Pancreas (tissue), 10 donors: ENCODE measurements around the gene GNPTAB. TPM values are rescaled to one million over a fixed set of nuclear protein-coding genes. Genes with fewer than 3 reads are reported as not detected.
A peak's percentile ranks its signal among the peaks of the same experiment; 100 is the strongest.

Experiments
- ATAC-seq, 4 donors: fragments of 200-7000 bp; cut with Tn5 transposase; one replicate each; pipeline versions ENCODE4 v1.8.0 to v1.9.1; 2020; ENCODE audit warnings: mild to moderate bottlenecking in 4 of 4, moderate library complexity in 4 of 4
- DNase-seq, 6 donors: peaks; one replicate each; pipeline ENCODE4 v3.0.0-alpha.2; 2020
- FAIRE-seq: peaks from 2 replicates; lab custom pipeline; 2012; peaks lifted over from hg19 to GRCh38; lab: Jason Lieb, UNC
- H3K27ac ChIP-seq, 4 donors: fragments of 200-600 bp; sonication (generic); 1 replicate in 3 of 4; 2 replicates in 1 of 4; pipeline versions ENCODE4 v1.5.0 to v1.8.0; 2020
- H3K27me3 ChIP-seq, 4 donors: fragments of 200-600 bp; one replicate each; pipeline ENCODE4 v1.8.0; 2021
- H3K36me3 ChIP-seq, 3 donors: fragments of 200-600 bp; sonication (generic) in 1 of 3; one replicate each; pipeline versions ENCODE4 v1.5.0 to v1.8.0; 2020 to 2021
- H3K4me1 ChIP-seq, 3 donors: fragments of 200-600 bp; one replicate each; pipeline ENCODE4 v1.8.0; 2021
- H3K4me3 ChIP-seq, 4 donors: fragments of 200-600 bp; sonication (generic) in 2 of 4; one replicate each; pipeline versions ENCODE4 v1.5.0 to v1.8.0; 2020 to 2021
- H3K9me3 ChIP-seq, 4 donors: fragments of 200-600 bp; one replicate each; pipeline ENCODE4 v1.8.0; 2021
- CTCF ChIP-seq, 4 donors: fragments of 200-600 bp; sonication (generic) in 3 of 4; IDR thresholded peaks; one replicate each; pipeline versions ENCODE4 v1.5.0 to v1.8.0; 2021; ENCODE audit warnings: antibody characterized with exemption in 4 of 4
- WGBS, 2 donors: extraction: QIAGEN DNeasy Blood & Tissue Kit; methylation state at CpG; one replicate each; pipeline ENCODE4 v1.1.7; 2013; 5-methylcytosine and 5-hydroxymethylcytosine counted together
- intact Hi-C, 3 donors: fragments of 100-400 bp; cut with DNase I; formaldehyde crosslinking; loops; one replicate each; pipeline versions ENCODE4 v1.11.1 to v1.14.2; 2022
- polyA plus RNA-seq, 2 donors: library from polyadenylated mRNA; stranded (reverse); fragments of 200-250 nt; gene quantifications; one replicate each; pipeline ENCODE4 v1.2.3, GENCODE V29; 2013
- total RNA-seq, 6 donors: library from RNA; stranded (reverse); fragmentation: NEBNext Ultra II Directional in 4 of 6; extraction: Animal tissue kit (Norgen Biotek cat#: 25700) in 4 of 6; gene quantifications; one replicate each; pipeline versions ENCODE4 v1.2.1 to v1.2.4, GENCODE V29; 2021 to 2023
- donor health status: healthy with polysubstance abuse.
- donor health status: DM: no; HTN: no; CAD: no; lungs with moderate emphysema.
- donor health status: DM: no; HTN: no; CAD: no.
- donor health status: control.
- donor health status: control.
- donor health status: Bipolar disorder and iron deficiency.
- donor health status: DM: yes; HTN: yes; CAD: no.
- donor health status: DM: no; HTN: no; CAD: no.
- donor health status: DM: no; HTN: no; CAD: no.
- donor health status: DM: yes; HTN: yes; CAD: no.

The GNPTAB gene
- total and polyA plus RNA-seq, 8 donors, result 5.4 to 27.7 (median 12.2) TPM

GRCh38 chr12:101759396-101760047 lies 71.2 kb downstream of the GNPTAB start:
- peak; percentile 63 to 85 (median 72) for ATAC-seq

GRCh38 chr12:101750152-101750551 lies 80.6 kb downstream of the GNPTAB start:
- FAIRE-seq (no peak), ATAC-seq (no peak), DNase-seq (no peak)
- Histone ChIP-seq H3K27ac (no peak overlapping the region), H3K4me3 (no peak overlapping the region), H3K27me3 (no peaks in the 10 kb centered on the region), H3K36me3 (peaks cover 0 to 5% (median 0%) of the 10 kb centered on the region in 3 donors), H3K4me1 (peaks cover 4 to 21% (median 5%) of the 10 kb centered on the region in 3 donors), H3K9me3 (no peaks in the 10 kb centered on the region)
- 94 to 95% methylated on average over 4 of the region's 4 CpGs for WGBS, 2 donors
- no peak for TF ChIP-seq CTCF (IDR thresholded peaks at IDR 0.05)
- intact Hi-C loops, result no loop called here

More at GRCh38 chr12:101759396-101760047, 71.2 kb downstream of the GNPTAB start:
- Histone ChIP-seq H3K4me3 (no peak overlapping the region), H3K9me3 (no peaks in the 10 kb centered on the region), H3K27me3 (no peaks in the 10 kb centered on the region), H3K36me3 (no peaks in the 10 kb centered on the region), H3K27ac (no peak overlapping the region), H3K4me1 (no peaks in the 10 kb centered on the region)
- intact Hi-C loops, result no loop called here
- TF ChIP-seq CTCF (IDR thresholded peaks at IDR 0.05), result peak; percentile 44 to 71 (median 54)
- 56 to 59% methylated on average over 5 of the region's 5 CpGs for WGBS, 2 donors
- FAIRE-seq (peak; percentile 60), DNase-seq (no peak)

GRCh38 chr12:101749657-101750056 lies 81.1 kb downstream of the GNPTAB start:
- intact Hi-C loops, result no loop called here
- DNase-seq (no peak), ATAC-seq (peak in 1 of 4 donors; percentile 16), FAIRE-seq (no peak)
- H3K36me3 ChIP-seq, result peaks cover 0 to 5% (median 0%) of the 10 kb centered on the region in 3 donors
- H3K27ac ChIP-seq, result no peak overlapping the region
- TF ChIP-seq CTCF (IDR thresholded peaks at IDR 0.05), result no peak
- WGBS, 2 donors, result 68 to 69% methylated on average over 4 of the region's 4 CpGs
- peaks cover 4 to 21% (median 5%) of the 10 kb centered on the region in 3 donors for H3K4me1 ChIP-seq
- H3K9me3 ChIP-seq, result no peaks in the 10 kb centered on the region
- no peak overlapping the region for H3K4me3 ChIP-seq
- no peaks in the 10 kb centered on the region for H3K27me3 ChIP-seq

GRCh38 chr12:101748907-101749306 lies 81.9 kb downstream of the GNPTAB start:
- FAIRE-seq, result no peak
- no peak for DNase-seq
- H3K27me3 ChIP-seq, result no peaks in the 10 kb centered on the region
- H3K27ac ChIP-seq, result no peak overlapping the region
- no peaks in the 10 kb centered on the region for H3K9me3 ChIP-seq
- TF ChIP-seq CTCF (IDR thresholded peaks at IDR 0.05), result no peak
- intact Hi-C loops, result no loop called here
- H3K4me3 ChIP-seq, result no peak overlapping the region
- H3K4me1 ChIP-seq, result peaks cover 4 to 21% (median 5%) of the 10 kb centered on the region in 3 donors
- 100% methylated on average over 1 of the region's 1 CpG for WGBS, 2 donors
- peaks cover 0 to 7% (median 0%) of the 10 kb centered on the region in 3 donors for H3K36me3 ChIP-seq
- ATAC-seq, result no peak

- ATAC-seq, result peak in 1 of 4 donors; percentile 18
- WGBS, 2 donors, result 64 to 97% methylated on average over 1 of the region's 1 CpG
- intact Hi-C loops, result no loop called here
- Histone ChIP-seq H3K27ac (no peak overlapping the region), H3K27me3 (no peaks in the 10 kb centered on the region), H3K4me3 (no peak overlapping the region), H3K9me3 (no peaks in the 10 kb centered on the region), H3K36me3 (peaks cover 0 to 12% (median 0%) of the 10 kb centered on the region in 3 donors), H3K4me1 (peaks cover 4 to 21% (median 5%) of the 10 kb centered on the region in 3 donors)
- FAIRE-seq, result no peak
- no peak for DNase-seq
- no peak for TF ChIP-seq CTCF (IDR thresholded peaks at IDR 0.05)
These were observed 83.1 kb downstream of the GNPTAB start for GRCh38 chr12:101747697-101748096.
